ENCODE data around the gene LRRC49. TPM values are rescaled to one million over a fixed set of nuclear protein-coding genes. Genes with fewer than 3 reads are reported as not detected.
A peak's percentile ranks its signal among the peaks of the same experiment; 100 is the strongest.

Gene LRRC49
- total RNA-seq, 2 donors from 2014 or later, result 23.4 to 35.3 TPM

DNA sequence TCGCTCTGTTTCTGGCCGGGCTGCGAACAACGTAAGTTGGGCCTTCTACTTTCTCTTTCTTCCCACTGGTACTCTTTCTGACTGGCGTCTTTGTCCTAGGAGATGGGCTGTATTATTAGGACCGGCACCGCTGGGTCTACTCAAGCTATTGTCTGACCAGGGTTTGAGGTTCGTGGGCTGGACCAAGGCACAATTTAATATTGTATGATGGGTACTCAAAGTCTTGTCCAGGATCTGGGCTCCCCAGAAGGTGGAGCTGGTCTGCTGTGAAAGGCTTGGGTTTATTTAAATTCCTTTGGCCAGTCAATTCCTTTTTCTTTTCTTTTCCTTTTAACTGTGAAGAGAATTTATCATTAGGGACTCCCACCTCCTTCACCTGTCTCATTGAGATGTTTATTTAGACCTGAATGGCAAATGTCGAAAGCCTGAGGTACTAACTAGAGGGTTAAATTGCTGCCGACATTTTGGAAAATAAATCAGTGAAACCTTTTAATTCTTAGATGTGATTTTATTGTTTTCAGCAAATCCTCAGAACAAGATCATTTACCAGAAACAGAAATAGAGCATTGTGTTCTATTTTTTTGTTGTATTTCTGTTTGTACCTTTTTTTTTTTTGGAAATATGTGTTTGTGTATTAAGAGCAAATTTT is 410 bp downstream of the LRRC49 start:
- Histone ChIP-seq H3K27ac (peak overlapping the region; percentile 58 to 81), H3K4me1 (peaks cover 0 to 13% of the 10 kb centered on the region in 2 donors), H3K9me3 (no peaks in the 10 kb centered on the region), H3K27me3 (no peaks in the 10 kb centered on the region), H3K4me3 (peak overlapping the region; percentile 74 to 82), H3K36me3 (no peaks in the 10 kb centered on the region)
- TF ChIP-seq, protein P1, sequence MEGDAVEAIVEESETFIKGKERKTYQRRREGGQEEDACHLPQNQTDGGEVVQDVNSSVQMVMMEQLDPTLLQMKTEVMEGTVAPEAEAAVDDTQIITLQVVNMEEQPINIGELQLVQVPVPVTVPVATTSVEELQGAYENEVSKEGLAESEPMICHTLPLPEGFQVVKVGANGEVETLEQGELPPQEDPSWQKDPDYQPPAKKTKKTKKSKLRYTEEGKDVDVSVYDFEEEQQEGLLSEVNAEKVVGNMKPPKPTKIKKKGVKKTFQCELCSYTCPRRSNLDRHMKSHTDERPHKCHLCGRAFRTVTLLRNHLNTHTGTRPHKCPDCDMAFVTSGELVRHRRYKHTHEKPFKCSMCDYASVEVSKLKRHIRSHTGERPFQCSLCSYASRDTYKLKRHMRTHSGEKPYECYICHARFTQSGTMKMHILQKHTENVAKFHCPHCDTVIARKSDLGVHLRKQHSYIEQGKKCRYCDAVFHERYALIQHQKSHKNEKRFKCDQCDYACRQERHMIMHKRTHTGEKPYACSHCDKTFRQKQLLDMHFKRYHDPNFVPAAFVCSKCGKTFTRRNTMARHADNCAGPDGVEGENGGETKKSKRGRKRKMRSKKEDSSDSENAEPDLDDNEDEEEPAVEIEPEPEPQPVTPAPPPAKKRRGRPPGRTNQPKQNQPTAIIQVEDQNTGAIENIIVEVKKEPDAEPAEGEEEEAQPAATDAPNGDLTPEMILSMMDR (IDR thresholded peaks at IDR 0.05), result peak; percentile 39 to 68
- DNase-seq (ENCODE audit: low spot score), result no peak

DNA sequence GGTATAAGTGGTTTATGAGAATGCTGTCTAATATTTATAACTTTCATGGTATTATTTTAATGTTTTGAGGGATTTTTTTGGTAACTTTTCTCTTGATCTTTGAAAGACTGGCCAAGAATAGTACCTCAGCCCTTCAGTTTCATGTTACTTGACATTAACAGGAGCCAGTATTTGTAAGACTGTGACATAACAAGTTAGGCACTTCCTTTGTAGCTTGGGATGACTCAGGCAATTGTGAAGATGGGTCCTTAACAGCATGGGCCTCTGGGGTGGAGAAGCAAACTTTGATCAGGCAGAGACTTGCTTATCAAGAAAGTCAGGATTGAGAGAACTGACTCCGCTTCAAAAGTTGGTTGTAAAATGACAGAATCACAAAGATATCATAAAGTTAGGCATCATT is 9.5 kb downstream of the LRRC49 start:
- no peak overlapping the region for H3K4me3 ChIP-seq
- H3K27me3 ChIP-seq, result no peaks in the 10 kb centered on the region
- TF ChIP-seq, protein P1 (IDR thresholded peaks at IDR 0.05), result no peak
- no peaks in the 10 kb centered on the region for H3K4me1 ChIP-seq
- H3K27ac ChIP-seq, result no peak overlapping the region
- DNase-seq (ENCODE audit: low spot score), result no peak
- peaks cover 8% of the 10 kb centered on the region for H3K36me3 ChIP-seq
- H3K9me3 ChIP-seq, result peaks cover 0 to 3% of the 10 kb centered on the region in 2 donors

DNA sequence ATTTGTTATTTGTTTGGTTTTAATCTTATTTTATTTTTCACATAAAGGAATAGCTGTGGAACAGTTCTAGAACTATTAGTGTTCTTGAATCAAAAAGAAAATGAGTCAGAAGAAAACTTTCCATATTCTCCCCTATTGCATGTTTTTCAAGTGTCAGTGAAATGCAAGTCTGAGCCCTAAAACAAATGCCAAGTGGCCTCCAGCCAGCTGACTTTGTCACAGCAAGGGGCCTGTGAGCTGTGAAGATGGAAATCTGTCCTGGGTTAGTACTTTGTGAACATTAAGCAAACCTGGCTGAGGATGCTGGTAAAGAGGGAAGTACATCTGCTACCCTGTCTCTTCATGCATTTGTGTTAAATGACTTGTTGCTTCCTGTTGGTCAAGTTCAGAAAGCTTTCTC is 14.2 kb downstream of the LRRC49 start:
- Histone ChIP-seq H3K36me3 (peaks cover 3% of the 10 kb centered on the region), H3K27ac (no peak overlapping the region), H3K27me3 (no peaks in the 10 kb centered on the region), H3K4me1 (no peaks in the 10 kb centered on the region), H3K9me3 (peaks cover 9 to 17% of the 10 kb centered on the region in 2 donors), H3K4me3 (no peak overlapping the region)
- no peak for DNase-seq (ENCODE audit: low spot score)
- TF ChIP-seq, protein P1 (IDR thresholded peaks at IDR 0.05), result no peak

GRCh38 chr15:70907784-70908471 is 15.3 kb downstream of the LRRC49 start:
- no peak for DNase-seq (ENCODE audit: low spot score)
- no peak overlapping the region for H3K27ac ChIP-seq
- H3K27me3 ChIP-seq, result no peaks in the 10 kb centered on the region
- no peaks in the 10 kb centered on the region for H3K36me3 ChIP-seq
- no peak overlapping the region for H3K4me3 ChIP-seq
- TF ChIP-seq, protein P1 (IDR thresholded peaks at IDR 0.05), result no peak
- H3K9me3 ChIP-seq, result peaks cover 9 to 17% of the 10 kb centered on the region in 2 donors
- no peaks in the 10 kb centered on the region for H3K4me1 ChIP-seq

DNA sequence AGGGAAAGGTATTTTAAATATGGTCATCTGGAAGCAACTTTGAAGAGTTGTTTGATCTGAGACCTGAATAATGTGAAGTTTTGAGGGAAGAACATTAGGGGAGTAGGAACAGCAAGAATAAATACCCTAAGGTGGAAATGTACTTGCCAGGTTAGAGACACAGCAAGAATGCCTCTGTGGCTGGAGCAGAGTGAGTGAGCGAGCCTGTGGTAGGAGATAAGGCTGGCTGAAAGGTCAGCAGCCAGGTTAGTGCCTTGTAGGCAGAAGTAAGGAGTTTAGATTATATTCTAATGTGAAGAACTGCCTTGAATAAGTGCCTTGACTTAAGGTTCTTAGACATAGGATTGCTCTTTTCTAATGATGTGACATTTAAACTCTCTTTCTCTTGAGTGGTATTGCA is 18.3 kb downstream of the LRRC49 start:
- H3K9me3 ChIP-seq, result peaks cover 9 to 17% of the 10 kb centered on the region in 2 donors
- no peak overlapping the region for H3K4me3 ChIP-seq
- no peak for DNase-seq (ENCODE audit: low spot score)
- H3K27me3 ChIP-seq, result no peaks in the 10 kb centered on the region
- no peak overlapping the region for H3K27ac ChIP-seq
- TF ChIP-seq, protein P1 (IDR thresholded peaks at IDR 0.05), result no peak
- H3K36me3 ChIP-seq, result peaks cover 4% of the 10 kb centered on the region
- no peaks in the 10 kb centered on the region for H3K4me1 ChIP-seq

All from right atrium auricular region (tissue), 2 donors.